ENCODE results near the gene TSKS.
"Not testable (repeated sequence)": the region's sequence is repeated elsewhere in the genome, so short reads cannot be mapped to it uniquely, and the experiment has no call there.

TSKS gene

DNA sequence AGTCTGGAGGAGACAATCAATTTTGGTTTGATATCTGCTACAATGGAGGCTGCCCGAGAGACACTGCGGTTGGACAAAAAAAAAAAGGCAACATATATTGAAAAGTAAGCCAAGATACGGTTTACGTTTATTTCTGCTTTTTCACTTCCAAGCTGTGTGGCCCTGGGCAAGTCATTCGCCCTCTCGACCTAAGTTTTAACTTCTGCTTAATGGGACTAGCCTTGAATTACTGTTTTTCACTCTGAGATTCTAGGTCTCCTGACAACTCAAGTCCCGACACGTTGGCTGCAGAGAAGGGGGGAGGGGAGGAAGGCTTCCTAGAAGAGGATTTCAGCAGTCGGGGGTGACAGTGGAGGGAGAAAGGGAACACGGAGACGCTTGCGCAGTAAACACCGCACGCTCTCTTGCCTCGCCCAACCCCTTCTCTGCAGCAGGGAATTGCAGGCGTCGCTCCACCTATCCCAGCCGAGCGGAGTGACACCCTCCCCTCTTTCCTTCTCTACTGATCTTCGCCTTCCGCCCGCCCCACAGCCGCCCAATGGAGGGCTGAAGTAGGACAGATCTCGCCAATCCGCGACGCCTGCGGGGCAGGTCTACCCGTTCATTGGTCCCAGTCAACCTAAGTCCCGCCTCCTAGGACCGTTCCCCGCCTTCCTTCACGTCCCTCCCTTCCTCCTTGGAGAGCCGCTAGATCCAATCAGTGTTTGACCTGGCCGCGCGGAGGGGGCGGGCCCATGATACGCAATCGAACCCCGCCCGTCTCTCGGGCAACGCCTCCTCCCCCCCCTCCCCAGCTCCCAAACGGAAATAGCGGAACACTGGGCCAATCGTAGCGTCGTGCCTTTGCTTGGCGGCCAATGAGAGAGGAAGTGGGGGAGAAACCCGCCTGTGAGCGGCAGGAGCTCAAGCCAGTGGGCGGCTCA is 3.2 kb upstream of the TSKS start:
- DNase-seq, result peak; percentile 100

DNA sequence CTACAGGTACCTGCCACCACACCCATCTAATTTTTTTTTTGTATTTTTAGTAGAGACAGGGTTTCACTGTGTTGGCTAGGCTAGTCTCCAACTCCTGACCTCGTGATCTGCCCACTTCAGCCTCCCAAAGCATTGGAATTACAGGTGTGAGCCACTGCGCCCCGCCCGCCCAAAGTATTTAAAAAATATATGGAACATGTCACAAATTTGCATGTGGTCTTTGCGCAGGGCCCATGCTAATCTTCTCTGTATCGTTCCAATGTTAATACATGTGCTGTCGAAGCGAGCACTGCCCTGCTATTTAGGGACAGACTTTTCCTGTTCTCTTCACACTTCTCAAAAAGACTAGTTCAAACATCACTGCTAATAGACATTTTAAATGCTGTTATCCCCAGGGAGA is 1.2 kb upstream of the TSKS start:
- DNase-seq, result no peak

DNA sequence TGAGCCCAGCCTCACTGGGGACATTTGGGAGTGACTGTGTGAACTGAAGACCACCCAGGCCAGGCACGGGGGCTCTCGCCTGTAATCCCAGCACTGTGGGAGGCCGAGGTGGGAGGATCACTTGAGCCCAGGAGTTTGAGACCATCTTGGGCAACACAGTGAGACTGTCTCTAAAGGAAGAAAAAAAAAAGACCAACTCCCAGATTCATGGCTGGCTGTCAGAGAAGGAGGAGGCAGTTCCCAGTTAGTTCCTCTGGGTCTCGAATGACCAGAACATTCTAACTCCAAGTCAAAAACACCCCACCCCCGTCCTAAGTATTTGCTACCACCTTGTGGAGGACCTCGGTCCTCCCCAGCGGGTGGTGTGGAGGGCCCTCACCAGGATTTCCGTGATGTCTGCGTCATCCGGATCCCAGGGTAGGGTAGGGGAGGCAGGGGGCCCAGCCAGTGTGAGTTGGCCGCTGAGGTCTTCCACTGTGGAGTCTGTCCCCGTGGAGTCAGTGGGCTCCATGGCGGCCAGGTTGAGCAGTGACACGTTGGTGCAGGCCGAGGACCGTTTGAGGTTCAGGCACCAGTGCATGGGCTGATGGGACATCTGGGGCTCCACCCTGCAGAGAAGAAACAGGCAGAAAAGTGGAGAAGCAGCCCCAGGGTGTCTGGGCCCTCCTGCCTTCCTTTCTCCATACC is 1.3 kb downstream of the TSKS start:
- DNase-seq, result no peak

DNA sequence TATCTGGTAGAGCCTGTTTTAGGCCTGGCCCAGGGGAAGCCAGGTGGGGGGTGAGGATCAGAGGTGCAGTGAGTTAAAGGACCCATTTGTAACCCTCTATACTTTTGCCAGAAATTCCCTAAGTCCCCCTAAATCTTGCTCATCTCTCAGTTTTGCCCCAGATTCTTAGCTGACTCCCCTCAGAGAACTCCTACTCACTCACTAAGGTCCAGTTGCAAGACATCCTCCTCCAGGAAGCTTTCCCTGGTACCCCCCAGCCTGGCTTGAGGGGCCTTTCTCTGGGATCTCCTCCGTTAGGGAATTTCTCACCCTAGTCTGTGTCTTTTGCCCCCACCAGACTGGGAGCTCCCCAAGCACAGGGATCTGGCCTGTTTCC is 1.9 kb downstream of the TSKS start:
- DNase-seq, result no peak

- peak; percentile 29 for DNase-seq
Measured at GRCh38 chr19:49758292-49758691, 4.8 kb downstream of the TSKS start.

- no peak for DNase-seq
Measured at GRCh38 chr19:49755956-49756355, 7.2 kb downstream of the TSKS start.

DNA sequence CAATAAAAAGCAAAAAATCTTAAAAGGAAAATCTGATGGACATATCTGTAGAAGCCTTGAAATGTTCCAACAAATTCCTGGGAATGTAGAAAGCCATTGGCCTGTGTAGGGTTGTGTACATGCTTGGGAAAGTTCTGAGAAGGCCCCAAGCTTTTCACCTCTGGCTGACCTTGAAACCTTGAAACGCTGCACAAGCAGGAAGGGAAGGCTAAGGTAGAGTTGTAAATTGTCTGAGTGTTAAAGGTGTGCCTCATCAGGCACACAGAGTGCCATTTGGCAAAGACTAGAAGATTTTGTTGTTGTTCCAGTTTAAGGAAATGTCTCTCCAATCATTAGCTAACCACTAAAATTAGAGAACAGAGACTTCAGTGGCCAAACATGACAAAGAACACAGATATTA is 10.4 kb downstream of the TSKS start:
- DNase-seq, result no peak

DNA sequence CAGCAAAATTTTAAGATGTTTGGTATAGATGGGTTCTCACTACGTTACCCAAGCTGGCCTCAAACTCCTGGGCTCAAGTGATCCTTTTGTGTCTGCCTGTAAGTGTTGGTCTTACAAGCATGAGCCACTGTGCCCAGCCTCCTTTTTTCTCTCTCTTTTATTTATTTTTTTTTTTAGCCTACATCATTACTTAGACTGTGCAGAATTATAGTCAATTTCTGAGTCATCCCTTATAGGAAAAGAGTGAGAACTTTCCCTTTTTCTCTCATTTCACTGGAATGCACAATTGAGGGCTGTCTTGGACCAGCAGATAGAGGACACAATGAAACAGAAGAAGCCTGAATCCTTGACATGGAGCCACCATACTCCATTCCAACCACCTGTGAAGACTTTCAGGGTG is 13.3 kb downstream of the TSKS start:
- no peak for DNase-seq

DNA sequence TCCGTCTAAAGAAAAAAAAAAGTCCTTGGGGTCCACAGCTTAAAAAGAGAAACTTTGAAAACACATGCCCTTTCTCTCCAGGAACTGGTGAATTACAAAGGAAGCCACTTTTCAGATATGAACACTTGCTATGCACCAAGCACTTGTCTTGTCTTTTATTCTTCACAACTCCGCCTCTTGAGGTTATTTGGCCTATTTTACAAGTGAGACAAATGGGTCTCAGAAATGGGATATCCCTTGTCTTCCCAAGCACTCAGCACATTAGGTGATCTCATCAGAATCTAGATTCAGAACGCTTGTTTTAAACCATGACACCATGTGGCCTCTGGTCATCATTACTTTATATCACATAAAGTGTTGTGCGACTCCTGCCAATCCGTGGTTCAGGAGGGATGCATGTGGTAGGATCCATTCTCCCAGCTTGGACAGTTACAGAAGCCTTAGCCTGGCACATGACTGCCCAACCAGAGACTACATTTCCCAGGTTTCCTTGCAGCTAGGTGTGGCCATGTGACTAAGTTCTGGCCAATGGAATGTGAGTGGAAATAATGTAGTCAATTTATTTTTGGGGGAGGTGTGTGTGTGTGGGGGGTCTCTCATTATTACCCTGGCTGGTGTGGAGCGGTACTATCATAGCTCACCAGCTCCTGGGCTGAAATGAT is 13.9 kb downstream of the TSKS start:
- DNase-seq, result no peak

GRCh38 chr19:49746206-49746958 is 16.7 kb downstream of the TSKS start:
- no peak for DNase-seq

- DNase-seq, result no peak
Measured at GRCh38 chr19:49744946-49745381, 18.1 kb downstream of the TSKS start.

DNA sequence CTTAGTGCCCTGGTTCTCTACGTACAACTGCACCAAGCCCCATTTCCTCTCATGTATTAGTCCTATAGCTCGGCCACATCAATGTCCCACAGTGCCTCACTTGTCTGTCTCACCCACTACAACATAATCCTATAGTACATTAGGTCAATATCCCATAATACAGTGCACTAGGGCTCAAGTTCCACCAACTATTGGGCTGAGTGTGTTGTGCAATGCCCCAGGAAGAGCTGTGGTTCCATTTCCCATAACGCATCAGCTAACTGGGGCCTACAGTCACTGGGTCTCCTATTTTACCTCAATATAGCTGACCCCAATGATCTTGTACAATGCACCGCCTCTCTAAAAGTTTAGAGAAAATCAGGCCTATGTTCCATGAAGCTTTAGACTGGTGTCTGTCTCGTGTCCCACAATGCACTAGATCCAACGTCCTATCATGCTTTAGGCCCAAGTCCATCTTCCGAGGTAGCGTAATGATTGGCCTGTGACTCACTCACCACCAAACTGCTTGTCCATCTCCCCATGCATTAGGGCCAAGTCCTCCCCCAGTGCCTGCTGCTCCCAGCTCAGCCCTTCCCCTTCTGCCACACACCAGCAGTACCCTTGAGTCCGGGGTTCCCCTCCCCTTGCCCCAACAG is 21.8 kb downstream of the TSKS start:
- no peak for DNase-seq

DNA sequence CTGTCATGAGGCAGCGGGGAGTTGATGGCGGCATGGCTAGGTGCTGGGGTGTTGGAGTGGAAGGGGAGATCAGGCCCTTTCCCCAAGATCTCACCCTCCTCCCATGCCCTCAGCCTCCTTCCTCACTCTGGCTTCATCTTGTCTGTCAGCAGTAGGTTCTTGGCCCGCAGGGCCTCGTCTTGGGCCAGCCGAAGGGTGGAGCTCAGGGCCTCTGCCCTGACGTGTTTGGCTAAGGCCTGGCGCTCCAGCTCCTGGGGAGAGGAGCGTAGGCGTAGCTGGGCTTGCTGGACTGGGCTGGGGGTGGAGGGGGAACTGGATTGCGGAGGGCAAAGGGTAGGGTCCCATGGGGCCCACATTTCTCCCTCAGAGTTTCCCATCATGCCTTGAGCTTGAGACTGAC is 23.2 kb downstream of the TSKS start:
- DNase-seq, result no peak

GRCh38 chr19:49739098-49739497 is 24.0 kb downstream of the TSKS start:
- no peak for DNase-seq

DNA sequence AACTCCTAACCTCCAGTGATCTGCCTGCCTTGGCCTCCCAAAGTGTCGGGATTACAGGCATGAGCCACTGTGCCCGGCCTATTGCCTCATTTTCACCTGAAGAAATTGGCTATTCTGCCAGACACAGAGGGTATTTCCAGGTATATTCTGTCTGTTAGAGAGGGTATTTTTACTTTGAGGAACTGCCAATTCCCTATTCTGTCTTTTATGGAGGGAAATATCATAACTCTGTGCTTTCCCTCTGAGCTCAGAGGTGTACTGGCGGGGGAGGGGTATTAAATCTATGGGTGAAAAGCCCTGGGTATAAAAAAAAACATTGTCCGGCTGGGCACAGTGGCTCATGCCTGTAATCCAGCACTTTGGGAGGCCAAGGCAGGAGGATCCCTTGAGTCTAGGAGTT is 24.8 kb downstream of the TSKS start:
- no peak for DNase-seq

GRCh38 chr19:49730166-49730565 is 32.9 kb downstream of the TSKS start:
- no peak for DNase-seq

DNA sequence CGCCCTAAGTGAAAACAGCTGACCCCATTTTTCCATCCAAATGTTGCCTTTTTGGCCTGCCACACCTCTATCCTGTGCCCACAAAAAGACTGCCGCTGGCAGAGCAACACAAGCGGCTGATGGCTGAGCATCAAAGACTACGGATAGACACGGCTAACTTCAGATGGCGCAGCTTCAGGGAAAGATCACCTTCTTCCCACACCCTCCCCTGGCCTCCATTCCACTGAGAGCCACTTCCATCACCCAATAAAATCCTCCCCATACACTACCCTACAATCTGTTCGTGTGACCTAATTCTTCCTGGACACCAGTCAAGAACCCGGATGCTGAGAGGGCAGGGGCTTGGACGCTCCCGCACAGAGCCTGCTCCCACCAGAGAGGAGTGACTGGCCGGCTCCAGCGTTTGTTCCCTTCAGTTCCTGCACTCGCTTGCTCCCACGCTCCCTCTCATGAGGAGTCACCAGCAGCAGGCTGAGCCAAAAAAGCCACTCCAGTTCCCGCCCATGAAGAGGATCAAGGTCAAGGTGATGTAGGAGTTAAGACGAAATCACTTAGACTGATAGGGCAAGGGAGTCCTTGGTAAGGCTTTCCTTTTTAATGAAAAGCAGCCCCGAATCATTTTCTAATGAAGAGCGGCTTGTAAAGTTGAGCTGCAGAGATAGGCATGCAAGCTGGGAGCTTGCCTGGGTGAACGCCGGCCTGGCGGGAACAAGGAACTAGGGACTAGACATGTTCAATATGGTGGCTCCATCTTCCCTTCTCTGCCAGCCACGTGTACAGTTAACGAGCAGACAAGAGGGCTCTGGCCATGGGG is 35.7 kb downstream of the TSKS start:
- DNase-seq, result no peak

DNA sequence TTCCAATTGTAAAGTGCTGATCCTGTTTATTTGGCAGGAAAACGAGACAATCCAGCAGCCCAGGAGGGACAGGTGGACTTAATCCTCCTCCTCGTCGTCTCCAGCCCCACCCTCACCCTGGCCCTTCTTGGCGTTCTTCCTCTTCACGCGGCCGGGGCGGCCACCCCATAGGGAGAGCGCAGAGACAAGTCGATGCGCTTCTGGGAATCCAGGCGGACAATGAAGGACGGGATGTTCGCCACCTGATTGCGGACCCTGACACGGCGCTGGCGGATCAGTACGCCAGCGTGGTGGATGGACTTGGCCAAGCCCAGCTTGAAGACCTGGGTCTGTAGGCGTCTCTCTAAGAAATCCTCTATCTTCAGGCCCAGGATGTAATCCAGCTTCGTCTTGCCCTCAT is 43.7 kb downstream of the TSKS start:
- not testable (repeated sequence) for DNase-seq

DNA sequence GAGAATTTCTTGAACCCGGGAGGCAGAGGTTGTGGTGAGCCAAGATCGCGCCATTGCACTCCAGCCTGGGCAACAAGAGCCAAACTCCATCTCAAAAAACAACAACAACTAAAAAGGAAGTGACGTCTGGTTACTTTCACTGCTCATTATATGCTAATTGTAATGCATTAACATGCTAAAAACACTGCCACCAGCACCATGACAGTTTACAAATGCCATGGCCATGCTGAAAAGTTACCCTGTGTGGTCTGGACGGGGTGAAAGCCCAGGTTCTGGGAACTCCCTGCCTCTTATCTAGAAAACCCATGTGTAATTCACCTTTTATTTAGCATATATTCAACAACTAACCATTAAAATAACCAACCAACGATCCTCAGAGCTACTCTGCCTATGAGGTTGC is 44.1 kb downstream of the TSKS start:
- no peak for DNase-seq

DNA sequence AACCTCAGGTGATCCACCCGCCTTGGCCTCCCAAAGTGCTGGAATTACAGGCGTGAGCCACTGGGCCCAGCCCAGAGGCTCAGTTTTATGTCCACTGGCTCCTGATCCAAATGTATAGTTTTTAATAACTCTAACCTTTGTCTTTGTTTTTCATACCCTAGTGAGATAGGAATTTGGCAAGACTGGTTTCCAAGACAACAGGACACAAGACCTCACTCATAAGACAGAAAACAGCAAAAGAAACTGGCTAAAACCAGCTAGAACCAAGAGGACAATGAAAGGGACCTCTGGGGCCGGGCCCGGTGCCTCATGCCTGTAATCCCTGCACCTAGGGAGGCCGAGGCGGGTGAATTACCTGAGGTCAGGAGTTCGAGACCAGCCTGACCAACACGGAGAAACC is 44.6 kb downstream of the TSKS start:
- no peak for DNase-seq

DNA sequence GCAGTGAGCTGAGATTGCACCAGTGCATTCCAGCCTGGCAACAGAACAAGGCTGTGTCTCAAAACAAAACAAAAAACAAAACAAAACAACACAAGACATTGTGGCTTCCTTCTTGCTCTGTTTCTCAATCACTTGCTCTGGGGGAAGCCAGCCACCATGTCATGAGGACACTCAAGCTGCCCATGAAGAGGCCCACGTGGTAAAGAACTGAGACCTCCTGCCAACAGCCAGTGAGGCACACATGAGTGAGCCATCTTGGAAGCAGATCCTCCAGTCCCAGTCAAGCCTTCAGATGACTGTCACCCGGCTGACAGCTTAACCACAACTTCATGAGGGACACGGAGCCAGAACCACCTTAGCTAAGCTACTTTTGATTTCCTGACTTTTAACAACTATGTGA is 47.0 kb downstream of the TSKS start:
- no peak for DNase-seq

Measured in kidney glomerular epithelial cell (primary cell).